K562 (cell line): ENCODE results near the gene PRICKLE2. TPM values are rescaled to one million over a fixed set of nuclear protein-coding genes. Genes with fewer than 3 reads are reported as not detected.

Experiments used
- ATAC-seq: fragments of 200-7000 bp; cut with Tn5 transposase; 3 replicates; pipeline ENCODE4 v1.9.1; 2020; ENCODE audit warnings: moderate library complexity
- BruUV-seq: library from RNA; stranded (reverse); fragments of 400-500 nt; replicated peaks from 2 replicates; lab custom pipeline; 2021; lab: Mats Ljungman, UMichigan
- CTCF ChIA-PET: fragments of 300-600 bp; formaldehyde crosslinking; extraction: SDS; loops from one replicate; lab custom pipeline; 2021; ENCODE audit warnings: low intra/inter-chr PET ratio; lab: Yijun Ruan, JAX
- POLR2A ChIA-PET: fragments of 300-600, 350-650 bp; sonication (Branson Sonifier 250); formaldehyde crosslinking; extraction: SDS; loops from one replicate; lab custom pipeline; 2021; ENCODE audit warnings: antibody characterized with exemption, inconsistent platforms; lab: Yijun Ruan, JAX
- DNase-seq, 4 experiments: peaks; one replicate each; pipeline versions ENCODE4 v3.0.0 to v3.0.0-alpha.2; 2011 to 2018; ENCODE audit warnings: low spot score in 3 of 4, mixed read lengths in 3 of 4; ENCODE audit errors: extremely low read depth in 1 of 4
- FAIRE-seq: peaks from 2 replicates; lab custom pipeline; 2011; peaks lifted over from hg19 to GRCh38; lab: Jason Lieb, UNC
- H2AFZ ChIP-seq: 2 replicates; pipeline ENCODE4 v1.6.0; 2011; ENCODE audit warnings: low read depth, low read length, control low read depth, inconsistent platforms
- H3K27ac ChIP-seq: fragments of 200-600 bp; 3 replicates; pipeline ENCODE4 v1.8.0; 2011; ENCODE audit warnings: low read depth, mild to moderate bottlenecking, control low read depth, inconsistent platforms, low read length, moderate library complexity, mixed read lengths; ENCODE audit errors: extremely low read depth
- H3K27me3 ChIP-seq, 2 experiments: fragments of 300-600 bp in 1 of 2; 2 replicates in 1 of 2; 3 replicates in 1 of 2; pipeline versions ENCODE4 v1.6.0 to v1.8.0; 2011; ENCODE audit warnings: inconsistent platforms in 2 of 2, low read length in 2 of 2, mild to moderate bottlenecking in 1 of 2, mixed read lengths in 1 of 2, moderate library complexity in 1 of 2; ENCODE audit not compliant: control insufficient read depth in 2 of 2, insufficient read depth in 2 of 2
- H3K36me3 ChIP-seq: fragments of 300-600 bp; 3 replicates; pipeline ENCODE4 v1.8.0; 2011; ENCODE audit warnings: mild to moderate bottlenecking, low read length, inconsistent platforms; ENCODE audit not compliant: control insufficient read depth, insufficient read depth
- H3K4me1 ChIP-seq, 2 experiments: fragments of 200-600 bp in 1 of 2; replicated peaks in 1 of 2; 2 replicates in 1 of 2; 3 replicates in 1 of 2; pipeline versions ENCODE4 v1.5.1 to v1.8.0; 2011; ENCODE audit warnings: inconsistent platforms in 2 of 2, low read length in 2 of 2, mild to moderate bottlenecking in 1 of 2, mixed read lengths in 1 of 2, moderate library complexity in 1 of 2; ENCODE audit not compliant: control insufficient read depth in 2 of 2, insufficient read depth in 2 of 2
- H3K4me2 ChIP-seq: 2 replicates; pipeline ENCODE4 v1.6.1; 2011; ENCODE audit warnings: low read length, control low read depth, inconsistent platforms, mixed read lengths; ENCODE audit not compliant: insufficient read depth
- H3K4me3 ChIP-seq: fragments of 200-600 bp; sonication (generic), shearing (Covaris generic); 2 replicates; pipeline ENCODE4 v1.5.1; 2016; ENCODE audit warnings: control low read depth, inconsistent platforms
- H3K79me2 ChIP-seq: fragments of 200-600 bp; 3 replicates; pipeline ENCODE4 v1.8.0; 2011; ENCODE audit warnings: low read length, inconsistent platforms; ENCODE audit not compliant: control insufficient read depth, insufficient read depth
- H3K9ac ChIP-seq, 2 experiments: 2 replicates each; pipeline versions ENCODE4 v1.6.0 to v1.6.1; 2011; ENCODE audit warnings: low read depth in 2 of 2, low read length in 2 of 2, control low read depth in 1 of 2, inconsistent platforms in 1 of 2, mild to moderate bottlenecking in 1 of 2, mixed read lengths in 1 of 2; ENCODE audit not compliant: insufficient read depth in 1 of 2
- H3K9me1 ChIP-seq: one replicate; pipeline ENCODE4 v1.6.0; 2011; ENCODE audit warnings: inconsistent platforms, mild to moderate bottlenecking, low read length, moderate library complexity; ENCODE audit not compliant: control insufficient read depth, insufficient read depth
- H3K9me3 ChIP-seq: replicated peaks from 2 replicates; pipeline ENCODE4 v1.5.1; 2011; ENCODE audit warnings: low read depth, low read length, inconsistent platforms; ENCODE audit not compliant: control insufficient read depth, insufficient read depth
- H4K20me1 ChIP-seq: replicated peaks from 2 replicates; pipeline ENCODE4 v1.6.1; 2011; ENCODE audit warnings: low read length, inconsistent platforms, mixed read lengths; ENCODE audit not compliant: control insufficient read depth, insufficient read depth
- CREBBP ChIP-seq: IDR thresholded peaks from one replicate; pipeline ENCODE4 v1.6.1; 2012; ENCODE audit warnings: low read depth, mild to moderate bottlenecking, control low read depth, inconsistent platforms, low read length
- ETV1 ChIP-seq: fragments of 450-650 bp; conservative IDR thresholded peaks from 2 replicates; pipeline ENCODE4 v1.6.1; 2016; ENCODE audit warnings: missing genetic modification characterization, control low read depth, low read depth, missing compliant biosample characterization
- NR4A1 ChIP-seq, 2 experiments: fragments of 250-450 bp in 1 of 2; fragments of 450-650 bp in 1 of 2; sonication (Bioruptor Pico) in 1 of 2; IDR thresholded peaks; 2 replicates each; pipeline versions ENCODE4 v1.4.0 to v1.6.1; 2016 to 2020; ENCODE audit warnings: mild to moderate bottlenecking in 2 of 2, missing compliant biosample characterization in 1 of 2, missing genetic modification characterization in 1 of 2, moderate library complexity in 1 of 2
- SLC30A9 ChIP-seq: fragments of 250-450 bp; sonication (Bioruptor Pico); IDR thresholded peaks from 2 replicates; pipeline ENCODE4 v1.8.0; 2022; ENCODE audit warnings: mild to moderate bottlenecking, moderate library complexity
- STAT5B ChIP-seq: fragments of 250-450 bp; sonication (Bioruptor Pico); IDR thresholded peaks from 2 replicates; pipeline ENCODE4 v1.8.0; 2021; ENCODE audit warnings: mild to moderate bottlenecking, inconsistent platforms
- ZNF174 ChIP-seq: fragments of 250-450 bp; sonication (Bioruptor Pico); IDR thresholded peaks from 2 replicates; pipeline ENCODE4 v1.4.0; 2020; ENCODE audit warnings: mild to moderate bottlenecking
- WGBS: fragments of 100-300 bp; shearing (Covaris generic); methylation state at CpG from one replicate; pipeline ENCODE4 v1.1.6; 2016; ENCODE audit warnings: low coverage, mixed read lengths; ENCODE audit not compliant: insufficient coverage; ENCODE audit errors: missing lambda C conversion rate; 5-methylcytosine and 5-hydroxymethylcytosine counted together
- in situ Hi-C: fragments of 300-500 bp; cut with MboI; formaldehyde crosslinking; loops from 4 replicates; pipeline ENCODE4 v1.15.0; 2018; ENCODE audit warnings: inconsistent platforms, mixed read lengths
- intact Hi-C: fragments of 100-400 bp; cut with micrococcal nuclease; formaldehyde crosslinking; loops from 2 replicates; pipeline ENCODE4 v1.14.2; 2022
- polyA plus RNA-seq, 8 experiments: library from polyadenylated mRNA; depleted of rRNA in 4 of 8; stranded (reverse) in 5 of 8; unstranded in 3 of 8; fragments of >200 nt; fragmentation: Nextera tagmentation in 2 of 8; fragmentation: Illumina TruSeq in 1 of 8; extraction: Ambion mirVana in 2 of 8; extraction: Trizol in 1 of 8; gene quantifications; 2 replicates each; pipeline versions ENCODE4 v1.2.1 to v1.2.3, GENCODE V29; 2011 to 2014; ENCODE audit warnings: inconsistent platforms in 1 of 8, missing spikeins in 1 of 8
- total RNA-seq, 7 experiments: library from RNA; depleted of rRNA in 6 of 7; stranded (reverse); fragments of >200 nt in 6 of 7; fragmentation: Illumina TruSeq in 2 of 7; extraction: Trizol in 2 of 7; gene quantifications; 2 replicates each; pipeline versions ENCODE4 v1.2.1 to v1.2.3, GENCODE V29; 2011 to 2021; ENCODE audit warnings: low replicate concordance in 1 of 7

Gene PRICKLE2
- total and polyA plus RNA-seq, 9 of the 15 experiments (the other 6 are each of a cell fraction or from before 2014, with no cell fraction given) = 0.07 to 0.09 TPM; not detected in 7

GRCh38 chr3:64213962-64214379 is 11.3 kb downstream of the PRICKLE2 start:
- Histone ChIP-seq H3K9me3 (no peaks in the 10 kb centered on the region), H3K36me3 (no peaks in the 10 kb centered on the region), H3K79me2 (no peaks in the 10 kb centered on the region), H4K20me1 (no peaks in the 10 kb centered on the region), H3K27me3 (peaks cover 0 to 5% of the 10 kb centered on the region in 2 experiments; a peak in 2 of 5 replicates), H3K9ac (no peak overlapping the region), H2AFZ (no peak overlapping the region), H3K9me1 (no peaks in the 10 kb centered on the region), H3K4me1 (no peaks in the 10 kb centered on the region), H3K4me2 (no peak overlapping the region), H3K27ac (no peak overlapping the region), H3K4me3 (no peak overlapping the region)
- no TSS peak for BruUV-seq
- POLR2A ChIA-PET = no interaction called here
- intact Hi-C loops (no loop called here), in situ Hi-C loops (no loop called here)
- CTCF ChIA-PET = no interaction called here
- 0% methylated on average over 6 of the region's 8 CpGs for WGBS
- FAIRE-seq = no peak
- no peak for ATAC-seq
- TF ChIP-seq ETV1 (tag) (no peak), SLC30A9 (CRISPR knock-in tag) (no peak), ZNF174 (CRISPR knock-in tag) (no peak), CREBBP (no peak), NR4A1 (CRISPR knock-in tag; IDR thresholded peaks at IDR 0.05) (no peak), NR4A1 (tag; IDR thresholded peaks at IDR 0.05) (no peak), STAT5B (no peak)
- DNase-seq = no peak
